ENCODE measurements around the gene CDK2. TPM values are rescaled to one million over a fixed set of nuclear protein-coding genes. Genes with fewer than 3 reads are reported as not detected.
"Not testable (repeated sequence)": the region's sequence is repeated elsewhere in the genome, so short reads cannot be mapped to it uniquely, and the experiment has no call there.

CDK2 gene
- total RNA-seq, 6 experiments from 2014 or later = 27.1 to 61.0 (median 53.9) TPM

- no peaks in the 10 kb centered on the region for H3K9me3 Mint-ChIP-seq
- no peak for DNase-seq
- TF ChIP-seq, protein P1, sequence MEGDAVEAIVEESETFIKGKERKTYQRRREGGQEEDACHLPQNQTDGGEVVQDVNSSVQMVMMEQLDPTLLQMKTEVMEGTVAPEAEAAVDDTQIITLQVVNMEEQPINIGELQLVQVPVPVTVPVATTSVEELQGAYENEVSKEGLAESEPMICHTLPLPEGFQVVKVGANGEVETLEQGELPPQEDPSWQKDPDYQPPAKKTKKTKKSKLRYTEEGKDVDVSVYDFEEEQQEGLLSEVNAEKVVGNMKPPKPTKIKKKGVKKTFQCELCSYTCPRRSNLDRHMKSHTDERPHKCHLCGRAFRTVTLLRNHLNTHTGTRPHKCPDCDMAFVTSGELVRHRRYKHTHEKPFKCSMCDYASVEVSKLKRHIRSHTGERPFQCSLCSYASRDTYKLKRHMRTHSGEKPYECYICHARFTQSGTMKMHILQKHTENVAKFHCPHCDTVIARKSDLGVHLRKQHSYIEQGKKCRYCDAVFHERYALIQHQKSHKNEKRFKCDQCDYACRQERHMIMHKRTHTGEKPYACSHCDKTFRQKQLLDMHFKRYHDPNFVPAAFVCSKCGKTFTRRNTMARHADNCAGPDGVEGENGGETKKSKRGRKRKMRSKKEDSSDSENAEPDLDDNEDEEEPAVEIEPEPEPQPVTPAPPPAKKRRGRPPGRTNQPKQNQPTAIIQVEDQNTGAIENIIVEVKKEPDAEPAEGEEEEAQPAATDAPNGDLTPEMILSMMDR (IDR thresholded peaks at IDR 0.05) = no peak
- H3K4me1 Mint-ChIP-seq (ENCODE audit: low read depth) = peaks cover 16% of the 10 kb centered on the region
- no peaks in the 10 kb centered on the region; the same call in 1 of the 2 replicates for H3K27me3 Mint-ChIP-seq (ENCODE audit: insufficient read depth)
- peaks cover 25% of the 10 kb centered on the region for H3K36me3 Mint-ChIP-seq (ENCODE audit: low read depth)
- H3K27ac Mint-ChIP-seq = no peak overlapping the region; the same call in 1 of the 2 replicates
- no peak overlapping the region for H3K4me3 Mint-ChIP-seq
These were observed 11.8 kb downstream of the CDK2 start for GRCh38 chr12:55978393-55978792.

- TF ChIP-seq, protein P1 (IDR thresholded peaks at IDR 0.05) = no peak
- Mint-ChIP-seq H3K9me3 (no peaks in the 10 kb centered on the region), H3K27me3 (ENCODE audit: insufficient read depth) (no peaks in the 10 kb centered on the region; the same call in 1 of the 2 replicates), H3K4me1 (ENCODE audit: low read depth) (peaks cover 16% of the 10 kb centered on the region), H3K27ac (no peak overlapping the region), H3K4me3 (no peak overlapping the region), H3K36me3 (ENCODE audit: low read depth) (peaks cover 28% of the 10 kb centered on the region)
- DNase-seq = no peak
These were observed 12.4 kb downstream of the CDK2 start for GRCh38 chr12:55979069-55979468.

- H3K27ac Mint-ChIP-seq; H3K4me3 Mint-ChIP-seq; H3K9me3 Mint-ChIP-seq; H3K27me3 Mint-ChIP-seq (ENCODE audit: insufficient read depth); DNase-seq; H3K4me1 Mint-ChIP-seq (ENCODE audit: low read depth): not testable (repeated sequence)
- H3K36me3 Mint-ChIP-seq (ENCODE audit: low read depth) = peaks cover 23% of the 10 kb centered on the region
These were observed 15.3 kb downstream of the CDK2 start for GRCh38 chr12:55981882-55982281.

DNA sequence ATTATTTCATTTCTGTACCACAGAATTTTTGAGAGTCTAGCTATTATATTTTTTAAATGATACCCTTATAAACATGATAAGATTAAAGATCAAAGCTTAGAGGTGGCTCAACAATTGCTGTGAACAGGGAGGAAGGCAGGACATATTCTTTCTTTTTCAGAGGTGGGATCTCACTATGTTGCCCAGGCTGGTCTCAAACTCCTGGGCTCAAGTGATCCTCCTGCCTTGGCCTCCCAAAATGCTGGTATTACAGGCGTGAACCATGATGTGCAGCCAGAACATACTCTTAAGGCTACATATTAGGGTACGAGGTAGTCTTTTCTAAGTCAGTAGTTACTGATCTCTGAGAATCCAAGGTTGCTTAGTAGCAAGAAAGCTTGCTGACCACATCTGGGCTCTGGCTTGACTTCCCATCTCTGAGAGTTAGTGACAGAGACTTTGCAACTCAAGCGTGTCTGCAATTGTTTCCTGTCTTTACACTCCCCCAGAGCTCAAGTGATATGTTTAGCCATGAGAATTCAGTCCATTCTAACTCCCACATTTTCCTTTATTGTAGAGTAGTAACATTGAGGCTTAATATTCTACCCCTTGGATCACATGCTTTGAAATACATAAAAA lies 15.8 kb downstream of the CDK2 start:
- H3K4me3 Mint-ChIP-seq = no peak overlapping the region
- H3K9me3 Mint-ChIP-seq = no peaks in the 10 kb centered on the region
- peaks cover 23% of the 10 kb centered on the region for H3K36me3 Mint-ChIP-seq (ENCODE audit: low read depth)
- TF ChIP-seq, protein P1 (IDR thresholded peaks at IDR 0.05) = no peak
- DNase-seq = no peak
- no peaks in the 10 kb centered on the region; the same call in 1 of the 2 replicates for H3K27me3 Mint-ChIP-seq (ENCODE audit: insufficient read depth)
- H3K27ac Mint-ChIP-seq = no peak overlapping the region; the same call in 1 of the 2 replicates
- 0 out of 2 replicates have a peak, but pooled peaks cover 8% of the 10 kb centered on the region for H3K4me1 Mint-ChIP-seq (ENCODE audit: low read depth)

DNA sequence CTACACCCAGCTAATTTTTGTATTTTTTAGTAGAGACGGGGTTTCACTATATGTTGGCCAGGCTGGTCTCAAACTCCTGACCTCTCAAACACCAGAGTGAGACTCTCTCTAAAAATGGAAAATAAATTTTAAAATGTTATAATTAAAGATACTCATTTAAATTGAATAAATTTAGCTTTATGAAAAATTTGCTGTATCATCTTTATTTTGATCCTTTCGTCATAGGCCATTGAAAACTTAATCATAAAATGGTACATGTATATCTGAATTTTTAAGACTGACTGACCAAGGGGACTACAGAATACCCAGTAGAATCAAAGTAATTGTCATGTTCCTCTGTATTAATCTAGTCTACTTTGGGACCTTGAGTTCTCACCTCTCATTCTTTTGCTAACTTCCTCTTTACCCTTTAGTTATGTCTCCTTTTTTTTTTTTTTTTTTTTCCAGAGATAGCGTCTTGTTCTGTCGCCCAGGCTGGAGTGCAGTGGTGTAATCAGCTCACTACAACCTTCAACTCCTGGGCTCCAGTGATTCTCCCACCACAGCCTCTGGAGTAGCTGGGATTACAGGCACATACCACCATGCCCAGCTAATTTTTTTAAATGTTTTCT lies 16.7 kb downstream of the CDK2 start:
- TF ChIP-seq, protein P1 (IDR thresholded peaks at IDR 0.05) = no peak
- Mint-ChIP-seq H3K4me1 (ENCODE audit: low read depth) (0 out of 2 replicates have a peak, but pooled peaks cover 8% of the 10 kb centered on the region), H3K27me3 (ENCODE audit: insufficient read depth) (no peaks in the 10 kb centered on the region; the same call in 1 of the 2 replicates), H3K27ac (no peak overlapping the region), H3K4me3 (no peak overlapping the region), H3K9me3 (no peaks in the 10 kb centered on the region), H3K36me3 (ENCODE audit: low read depth) (peaks cover 22% of the 10 kb centered on the region)
- DNase-seq = no peak

DNA sequence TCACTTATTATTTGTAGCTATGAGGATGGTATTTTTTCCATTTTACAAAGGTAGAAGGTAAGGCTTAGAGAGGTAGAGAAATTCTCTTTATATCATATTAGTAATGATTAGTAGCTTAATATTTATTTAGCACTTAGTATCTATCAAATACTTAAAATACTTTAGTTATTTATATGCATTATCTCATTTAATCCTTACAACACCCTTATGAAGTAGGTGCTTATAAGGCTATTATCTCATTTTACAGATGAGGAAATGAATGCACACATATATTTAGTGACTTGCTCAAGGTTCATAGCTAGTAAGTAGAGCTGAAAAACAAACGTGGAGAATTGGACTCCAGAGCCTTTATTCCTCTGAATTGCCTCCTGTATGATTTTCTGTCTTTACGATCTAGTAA lies 18.2 kb downstream of the CDK2 start:
- TF ChIP-seq, protein P1 (IDR thresholded peaks at IDR 0.05) = no peak
- H3K4me1 Mint-ChIP-seq (ENCODE audit: low read depth) = no peaks in the 10 kb centered on the region
- H3K9me3 Mint-ChIP-seq = no peaks in the 10 kb centered on the region
- DNase-seq = no peak
- H3K36me3 Mint-ChIP-seq (ENCODE audit: low read depth) = peaks cover 16% of the 10 kb centered on the region
- no peaks in the 10 kb centered on the region for H3K27me3 Mint-ChIP-seq (ENCODE audit: insufficient read depth)
- H3K27ac Mint-ChIP-seq = no peak overlapping the region
- no peak overlapping the region for H3K4me3 Mint-ChIP-seq
